ENCODE data around the gene TCTN1.

GRCh38 chr12:110606253-110606611, 7.7 kb upstream of the TCTN1 start:
- TF ChIP-seq CTCF (IDR thresholded peaks at IDR 0.05; ENCODE audit: low read length), result no peak
- TF ChIP-seq EZH2 (optimal IDR thresholded peaks at IDR 0.05; ENCODE audit: low read depth, low read length), result no peak

All from MM.1S (cell line).